Spinal cord (tissue), 10 donors: ENCODE data around the gene OTOG. TPM values are rescaled to one million over a fixed set of nuclear protein-coding genes. Genes with fewer than 3 reads are reported as not detected.

Experiments
- DNase-seq, 6 donors: peaks; one replicate each; pipeline versions ENCODE4 v3.0.0 to v3.0.0-alpha.2; 2013 to 2015; ENCODE audit warnings: low spot score in 6 of 6, low read depth in 4 of 6
- H3K27ac ChIP-seq: one replicate; pipeline ENCODE4 v1.5.1; 2013; ENCODE audit warnings: low read depth, low read length, control low read depth
- H3K27me3 ChIP-seq: one replicate; pipeline ENCODE4 v1.6.1; 2013; ENCODE audit warnings: low read length; ENCODE audit not compliant: control insufficient read depth, insufficient read depth
- H3K36me3 ChIP-seq: one replicate; pipeline ENCODE4 v1.6.1; 2013; ENCODE audit warnings: low read length; ENCODE audit not compliant: control insufficient read depth, insufficient read depth
- H3K4me1 ChIP-seq: one replicate; pipeline ENCODE4 v1.6.1; 2013; ENCODE audit warnings: low read length; ENCODE audit not compliant: control insufficient read depth, insufficient read depth
- H3K4me3 ChIP-seq: one replicate; pipeline ENCODE4 v1.5.1; 2013; ENCODE audit warnings: low read depth, low read length, control low read depth
- H3K9me3 ChIP-seq: one replicate; pipeline ENCODE4 v1.6.1; 2013; ENCODE audit warnings: low read length; ENCODE audit not compliant: control insufficient read depth, insufficient read depth
- WGBS: methylation state at CpG from one replicate; pipeline ENCODE4 v1.1.5; 2013; ENCODE audit warnings: missing lambda C conversion rate; ENCODE audit not compliant: insufficient coverage; 5-methylcytosine and 5-hydroxymethylcytosine counted together
- polyA plus RNA-seq, 2 donors: library from polyadenylated mRNA; unstranded; fragments of 120-200 nt; gene quantifications; one replicate each; pipeline ENCODE4 v1.2.1, GENCODE V29; 2013; ENCODE audit not compliant: insufficient read length in 2 of 2
- total RNA-seq, 2 donors: library from RNA; depleted of rRNA in 1 of 2; stranded (reverse); fragments of 120-200 nt in 1 of 2; fragments of >200 nt in 1 of 2; gene quantifications; one replicate each; pipeline versions ENCODE4 v1.2.3 to v1.2.4, GENCODE V29; 2013 to 2014
- donor health status: healthy.

OTOG gene
- total and polyA plus RNA-seq, 4 donors: under 0.01 to 1.3 (median 0.23) TPM; not detected in 1

- no peaks in the 10 kb centered on the region for H3K9me3 ChIP-seq
Observed at GRCh38 chr11:17588721-17589120, 41.7 kb downstream of the OTOG start.

GRCh38 chr11:17590463-17590862 lies 43.4 kb downstream of the OTOG start:
- Histone ChIP-seq H3K36me3 (no peaks in the 10 kb centered on the region), H3K9me3 (no peaks in the 10 kb centered on the region), H3K4me3 (no peak overlapping the region), H3K4me1 (no peaks in the 10 kb centered on the region), H3K27ac (no peak overlapping the region), H3K27me3 (no peaks in the 10 kb centered on the region)
- no peak for DNase-seq
- WGBS: 87% methylated on average over 7 of the region's 7 CpGs

More at GRCh38 chr11:17588721-17589120, 41.7 kb downstream of the OTOG start:
- Histone ChIP-seq H3K36me3 (no peaks in the 10 kb centered on the region), H3K4me1 (no peaks in the 10 kb centered on the region), H3K27ac (no peak overlapping the region), H3K4me3 (no peak overlapping the region), H3K27me3 (no peaks in the 10 kb centered on the region)
- 92% methylated on average over 3 of the region's 4 CpGs for WGBS
- no peak for DNase-seq

- H3K4me1 ChIP-seq: no peaks in the 10 kb centered on the region
- no peak overlapping the region for H3K27ac ChIP-seq
- H3K9me3 ChIP-seq: no peaks in the 10 kb centered on the region
- H3K36me3 ChIP-seq: no peaks in the 10 kb centered on the region
- H3K4me3 ChIP-seq: no peak overlapping the region
- no peaks in the 10 kb centered on the region for H3K27me3 ChIP-seq
- 88% methylated on average over 9 of the region's 11 CpGs for WGBS
- DNase-seq: no peak
Observed at GRCh38 chr11:17591293-17591692, 44.2 kb downstream of the OTOG start.

DNA sequence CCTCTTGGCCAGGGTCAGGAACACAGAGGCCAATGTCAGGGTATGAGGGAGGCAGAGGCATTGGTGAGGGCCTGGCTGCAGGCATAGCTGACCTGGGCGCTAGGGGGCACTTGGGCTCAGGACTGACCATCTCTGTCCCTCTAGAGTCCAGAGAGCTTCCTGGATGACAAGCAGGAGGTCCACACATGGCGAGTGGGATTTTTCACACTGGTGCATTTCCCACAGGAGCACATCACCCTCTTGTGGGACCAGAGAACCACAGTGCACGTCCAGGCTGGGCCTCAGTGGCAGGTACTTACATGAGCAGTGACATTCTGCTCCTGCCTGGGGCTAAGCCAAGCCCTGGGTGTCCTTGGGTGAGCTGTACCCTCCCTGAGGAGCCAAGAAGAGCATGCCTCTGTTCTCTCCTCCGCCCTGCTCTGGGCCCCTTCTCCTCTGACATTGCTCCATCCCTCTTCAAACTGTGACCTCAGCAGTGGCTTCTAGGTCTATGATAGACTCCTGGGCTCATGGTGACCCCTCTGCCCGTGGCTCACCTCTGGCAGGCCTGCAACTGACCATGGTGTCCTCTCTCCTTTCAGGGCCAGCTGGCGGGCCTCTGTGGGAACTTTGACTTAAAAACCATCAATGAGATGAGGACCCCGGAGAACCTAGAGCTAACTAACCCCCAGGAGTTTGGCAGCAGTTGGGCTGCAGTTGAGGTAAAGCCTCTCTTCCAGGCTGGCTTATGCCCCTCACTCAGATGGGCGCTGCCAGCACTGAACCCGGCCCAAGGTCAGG lies 46.6 kb downstream of the OTOG start:
- WGBS: 75% methylated on average over 9 of the region's 9 CpGs
- Histone ChIP-seq H3K4me3 (no peak overlapping the region), H3K27me3 (no peaks in the 10 kb centered on the region), H3K9me3 (no peaks in the 10 kb centered on the region), H3K27ac (no peak overlapping the region), H3K36me3 (no peaks in the 10 kb centered on the region), H3K4me1 (no peaks in the 10 kb centered on the region)
- DNase-seq: no peak

DNA sequence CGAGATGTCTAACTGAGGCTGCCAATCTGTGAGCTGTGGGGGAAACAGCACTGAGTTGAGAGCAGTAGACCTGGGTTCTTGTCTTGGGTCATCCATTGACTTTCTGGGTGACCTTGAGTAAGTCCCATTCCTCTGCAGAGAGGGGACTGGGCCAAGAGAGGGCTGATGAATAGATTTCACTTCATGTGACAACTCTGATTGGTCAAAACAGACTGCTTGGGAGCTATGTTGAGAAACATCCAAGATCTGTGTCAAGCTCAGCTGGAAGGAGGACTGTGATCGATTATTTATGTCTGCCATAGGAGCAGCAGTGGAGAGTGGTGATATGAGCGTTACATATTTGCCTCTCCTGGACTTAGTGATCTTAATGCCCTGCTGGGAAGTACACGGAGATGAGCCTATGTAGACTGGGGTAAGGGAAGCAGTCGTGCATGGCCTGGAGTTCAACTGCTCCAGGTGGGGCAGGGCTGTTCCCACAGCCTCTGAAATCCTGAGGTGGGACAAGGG lies 47.7 kb downstream of the OTOG start:
- H3K4me3 ChIP-seq: no peak overlapping the region
- peaks cover 4% of the 10 kb centered on the region for H3K4me1 ChIP-seq
- H3K9me3 ChIP-seq: no peaks in the 10 kb centered on the region
- H3K27me3 ChIP-seq: no peaks in the 10 kb centered on the region
- WGBS: 96% methylated on average over 5 of the region's 5 CpGs
- H3K27ac ChIP-seq: no peak overlapping the region
- H3K36me3 ChIP-seq: no peaks in the 10 kb centered on the region
- no peak for DNase-seq

GRCh38 chr11:17595526-17596309 lies 48.7 kb downstream of the OTOG start:
- H3K9me3 ChIP-seq: no peaks in the 10 kb centered on the region
- no peak overlapping the region for H3K4me3 ChIP-seq
- no peaks in the 10 kb centered on the region for H3K36me3 ChIP-seq
- no peak overlapping the region for H3K27ac ChIP-seq
- H3K27me3 ChIP-seq: no peaks in the 10 kb centered on the region
- H3K4me1 ChIP-seq: peaks cover 4% of the 10 kb centered on the region
- no peak for DNase-seq
- 87% methylated on average over 6 of the region's 7 CpGs for WGBS

DNA sequence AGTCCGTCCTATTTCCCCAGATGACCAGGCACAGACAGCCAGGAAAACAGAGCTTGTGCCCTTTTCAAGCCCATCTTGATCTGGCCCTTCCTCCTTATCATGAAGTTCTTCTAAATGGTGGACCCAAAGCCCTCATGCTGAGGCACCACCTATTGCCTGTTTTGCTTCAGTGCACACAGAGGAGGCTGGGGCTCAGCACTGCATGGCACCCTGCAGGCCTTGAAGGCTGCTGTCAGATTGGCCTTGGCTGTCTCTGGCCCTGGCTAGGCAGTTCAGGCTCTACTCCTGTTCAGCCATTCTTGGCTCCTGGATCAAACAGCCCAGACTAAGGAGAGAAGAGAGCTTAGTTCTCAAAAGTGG lies 49.2 kb downstream of the OTOG start:
- WGBS: 67% methylated on average over 1 of the region's 1 CpG
- no peak overlapping the region for H3K4me3 ChIP-seq
- DNase-seq: no peak
- H3K27me3 ChIP-seq: no peaks in the 10 kb centered on the region
- no peaks in the 10 kb centered on the region for H3K9me3 ChIP-seq
- H3K27ac ChIP-seq: no peak overlapping the region
- H3K36me3 ChIP-seq: no peaks in the 10 kb centered on the region
- H3K4me1 ChIP-seq: peaks cover 4% of the 10 kb centered on the region

GRCh38 chr11:17596711-17597110 lies 49.7 kb downstream of the OTOG start:
- H3K4me1 ChIP-seq: peaks cover 4% of the 10 kb centered on the region
- no peak overlapping the region for H3K4me3 ChIP-seq
- WGBS: 73% methylated on average over 7 of the region's 7 CpGs
- no peaks in the 10 kb centered on the region for H3K27me3 ChIP-seq
- no peak for DNase-seq
- no peaks in the 10 kb centered on the region for H3K9me3 ChIP-seq
- H3K36me3 ChIP-seq: no peaks in the 10 kb centered on the region
- no peak overlapping the region for H3K27ac ChIP-seq

DNA sequence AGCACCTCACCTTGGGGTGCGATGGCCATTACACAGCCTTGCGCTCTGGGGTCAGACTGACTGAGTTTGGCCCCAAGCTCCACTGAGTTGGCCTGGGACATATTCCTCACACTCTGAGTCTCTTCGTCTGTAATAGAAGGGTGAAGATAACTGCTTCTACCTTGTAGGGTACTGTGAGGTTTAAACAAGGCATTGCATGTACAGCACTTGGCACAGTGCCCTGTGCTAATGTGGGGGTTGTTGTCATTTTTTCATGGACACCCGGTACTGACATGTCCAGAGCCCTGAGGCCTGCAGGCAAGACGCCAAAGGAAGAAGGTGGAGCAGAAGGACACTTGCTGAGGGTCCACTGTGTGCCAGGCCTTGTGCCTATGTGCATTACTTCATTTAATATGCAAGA lies 50.7 kb downstream of the OTOG start:
- H3K9me3 ChIP-seq: no peaks in the 10 kb centered on the region
- no peak overlapping the region for H3K27ac ChIP-seq
- H3K4me1 ChIP-seq: peaks cover 4% of the 10 kb centered on the region
- no peaks in the 10 kb centered on the region for H3K27me3 ChIP-seq
- no peak for DNase-seq
- WGBS: 53% methylated on average over 3 of the region's 5 CpGs
- no peaks in the 10 kb centered on the region for H3K36me3 ChIP-seq
- H3K4me3 ChIP-seq: no peak overlapping the region
